GM08714 (cell line): ENCODE results near the gene XYLT1.

ENCODE experiments used
- H3K4me3 ChIP-seq: fragments of 200-500 bp; sonication (Bioruptor generic); 2 replicates; pipeline ENCODE4 v1.5.1; 2014; ENCODE audit warnings: mild to moderate bottlenecking, low read length, inconsistent platforms
- ZNF274 ChIP-seq: IDR thresholded peaks from 2 replicates; pipeline ENCODE4 v1.6.1; 2012; ENCODE audit warnings: mild to moderate bottlenecking, low read depth, low read length

XYLT1 gene

GRCh38 chr16:17213025-17213424, 257.7 kb downstream of the XYLT1 start:
- TF ChIP-seq ZNF274: no peak
- H3K4me3 ChIP-seq: no peak overlapping the region

DNA sequence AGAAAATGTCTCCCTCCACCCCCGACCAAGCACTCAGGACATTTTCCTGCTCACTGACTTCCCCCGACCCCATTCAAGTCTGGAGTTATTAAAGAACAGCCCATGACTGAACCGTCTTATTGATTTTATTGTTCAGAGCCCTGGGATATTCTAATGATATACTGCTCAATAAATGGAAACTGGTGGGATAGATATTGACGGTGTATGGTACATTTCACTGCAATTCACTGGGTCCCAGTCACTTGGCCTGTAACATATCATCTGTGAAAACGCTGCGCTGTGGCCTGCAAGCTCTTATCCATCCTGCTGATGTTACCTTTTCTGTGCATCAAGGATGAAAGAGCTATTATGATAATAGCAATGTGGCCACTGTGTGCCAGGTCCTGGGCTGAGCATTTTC, 258.2 kb downstream of the XYLT1 start:
- TF ChIP-seq ZNF274: no peak
- no peak overlapping the region for H3K4me3 ChIP-seq

- no peak for TF ChIP-seq ZNF274
These were observed 259.0 kb downstream of the XYLT1 start for GRCh38 chr16:17211797-17212196.

GRCh38 chr16:17206712-17207111, 264.0 kb downstream of the XYLT1 start:
- TF ChIP-seq ZNF274: no peak
- no peak overlapping the region for H3K4me3 ChIP-seq

More at GRCh38 chr16:17211797-17212196, 259.0 kb downstream of the XYLT1 start:
- no peak overlapping the region for H3K4me3 ChIP-seq

DNA sequence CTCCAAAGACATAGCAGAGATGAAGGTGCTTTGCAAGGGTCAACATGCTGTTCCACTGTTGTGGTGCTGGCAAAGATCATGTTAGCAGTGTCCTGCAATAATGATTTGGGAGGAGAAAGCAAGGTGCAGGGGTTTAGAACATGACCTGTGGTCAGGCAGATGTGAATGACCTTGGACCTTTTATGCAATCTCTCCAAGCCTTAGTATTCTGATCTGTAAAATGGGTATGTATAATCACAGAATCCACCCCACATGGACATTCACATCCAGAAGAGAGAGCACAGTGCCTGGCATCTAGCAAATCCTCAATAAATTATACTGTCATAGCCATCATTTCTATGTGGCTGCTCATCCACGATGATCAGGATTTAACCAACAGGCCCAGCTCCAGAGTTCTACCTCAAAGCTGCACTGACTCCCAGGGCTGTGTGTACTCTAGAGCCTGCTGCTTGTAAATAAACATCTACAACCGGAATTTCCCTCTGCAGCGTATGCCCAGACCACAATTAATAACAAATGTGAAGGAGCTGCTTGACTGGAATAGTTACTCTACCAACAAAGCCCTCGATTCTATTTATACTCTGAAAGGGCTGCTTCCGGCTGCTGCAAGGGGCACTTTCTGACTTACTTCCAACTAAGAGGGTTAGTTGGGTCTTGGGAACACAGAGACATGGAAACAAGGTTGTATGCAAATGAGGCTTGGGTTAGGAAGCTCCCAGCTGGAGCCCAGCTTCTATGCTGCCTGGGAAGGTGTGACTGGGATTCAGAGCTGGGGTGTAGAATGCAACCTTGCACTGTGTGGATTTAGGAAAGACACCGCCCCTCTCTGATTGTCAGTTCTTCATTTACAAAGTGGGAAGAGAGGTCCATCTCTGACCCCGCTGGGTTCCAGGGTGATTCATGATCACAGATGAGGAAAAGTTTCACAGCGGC, 265.2 kb downstream of the XYLT1 start:
- TF ChIP-seq ZNF274: no peak
- H3K4me3 ChIP-seq: no peak overlapping the region

- no peak overlapping the region for H3K4me3 ChIP-seq
- no peak for TF ChIP-seq ZNF274
These were observed 266.1 kb downstream of the XYLT1 start for GRCh38 chr16:17204644-17205043.

- TF ChIP-seq ZNF274: no peak
- H3K4me3 ChIP-seq: no peak overlapping the region
These were observed 266.6 kb downstream of the XYLT1 start for GRCh38 chr16:17204206-17204605.

DNA sequence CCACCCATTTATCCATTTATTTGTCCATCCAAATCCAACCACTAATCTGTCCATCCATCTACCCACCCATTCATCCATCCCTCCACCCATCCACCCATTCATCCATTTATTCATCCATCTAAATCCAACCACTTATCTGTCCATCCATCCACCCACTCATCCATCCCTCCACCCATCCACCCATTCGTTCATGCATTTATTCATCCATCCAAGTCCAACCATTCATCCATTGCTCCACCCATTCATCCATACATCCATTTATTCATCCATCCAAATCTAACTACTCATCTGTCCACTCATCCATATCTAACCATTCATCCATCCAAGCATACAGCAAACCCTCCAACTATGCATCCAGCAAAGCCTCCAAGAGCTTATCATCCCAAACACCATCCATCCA, 267.3 kb downstream of the XYLT1 start:
- no peak overlapping the region for H3K4me3 ChIP-seq
- no peak for TF ChIP-seq ZNF274

DNA sequence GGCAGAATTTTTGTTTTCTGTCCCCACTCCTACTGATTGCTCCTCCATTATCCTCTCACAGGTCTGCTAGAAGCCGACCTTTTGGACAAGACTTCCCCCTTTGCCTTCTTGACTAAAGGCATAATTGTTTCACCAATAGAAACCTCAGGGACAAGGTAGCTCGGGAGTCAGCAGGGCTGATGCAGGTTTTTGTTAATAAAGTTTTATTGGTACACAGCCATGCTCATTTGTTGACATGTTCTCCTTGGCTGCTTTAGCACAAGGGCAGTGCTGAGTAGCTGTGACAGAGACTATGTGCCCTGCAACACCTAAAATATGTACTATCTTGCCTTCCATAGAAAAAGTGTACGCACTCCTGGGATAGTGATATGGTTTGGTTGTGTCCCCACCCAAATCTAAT, 271.6 kb downstream of the XYLT1 start:
- H3K4me3 ChIP-seq: no peak overlapping the region
- TF ChIP-seq ZNF274: no peak

DNA sequence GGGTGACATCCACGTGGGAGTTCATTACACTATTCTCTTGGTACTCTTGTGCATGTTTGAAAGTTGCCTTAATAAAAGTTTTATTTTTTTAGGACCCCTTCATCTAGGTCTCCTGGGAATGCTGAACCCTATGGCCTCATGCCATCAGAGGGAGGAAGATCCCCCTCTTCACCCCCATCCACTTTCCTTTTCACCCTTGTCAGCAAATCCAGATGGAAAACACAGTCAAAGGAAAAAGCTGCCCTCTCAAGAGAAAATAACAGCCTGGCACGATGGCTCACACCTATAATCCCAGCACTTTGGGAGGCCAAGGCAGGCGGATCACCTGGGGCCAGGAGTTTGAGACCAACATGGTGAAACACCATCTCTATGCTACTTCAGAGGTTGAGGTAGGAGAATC, 274.2 kb downstream of the XYLT1 start:
- TF ChIP-seq ZNF274: no peak

GRCh38 chr16:17194190-17194780, 276.5 kb downstream of the XYLT1 start:
- TF ChIP-seq ZNF274: no peak

More for the DNA sequence above, 274.2 kb downstream of the XYLT1 start:
- no peak overlapping the region for H3K4me3 ChIP-seq

GRCh38 chr16:17193566-17194100, 277.1 kb downstream of the XYLT1 start:
- TF ChIP-seq ZNF274: no peak
- no peak overlapping the region for H3K4me3 ChIP-seq

More at GRCh38 chr16:17194190-17194780, 276.5 kb downstream of the XYLT1 start:
- H3K4me3 ChIP-seq: no peak overlapping the region

DNA sequence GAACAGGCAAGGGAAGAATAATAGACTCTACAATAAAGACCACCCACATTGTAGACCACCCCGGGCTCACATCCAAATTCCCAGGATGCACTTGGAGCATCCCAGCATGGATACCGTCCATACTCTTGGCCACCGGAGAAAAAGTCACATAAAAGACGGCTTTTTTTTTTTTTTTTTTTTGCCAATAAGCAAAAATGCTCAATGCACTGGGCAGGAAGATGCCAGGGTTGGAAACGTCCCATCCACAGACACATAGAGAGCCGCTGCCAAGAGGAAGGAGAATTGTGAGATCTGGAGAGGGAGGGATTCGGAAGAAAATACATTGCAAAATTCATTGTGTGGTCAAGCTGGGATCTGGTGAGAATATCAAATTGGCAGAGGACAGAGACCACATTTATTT, 286.7 kb downstream of the XYLT1 start:
- no peak for TF ChIP-seq ZNF274

GRCh38 chr16:17177959-17178905, 292.5 kb downstream of the XYLT1 start:
- H3K4me3 ChIP-seq: no peak overlapping the region
- TF ChIP-seq ZNF274: no peak

More for the DNA sequence above, 286.7 kb downstream of the XYLT1 start:
- H3K4me3 ChIP-seq: no peak overlapping the region
